Measurements from ENCODE around the gene TM4SF18.

TM4SF18 gene

GRCh38 chr3:149330609-149331331 is 2.7 kb downstream of the TM4SF18 start:
- no peak for DNase-seq (ENCODE audit: low read depth)

DNA sequence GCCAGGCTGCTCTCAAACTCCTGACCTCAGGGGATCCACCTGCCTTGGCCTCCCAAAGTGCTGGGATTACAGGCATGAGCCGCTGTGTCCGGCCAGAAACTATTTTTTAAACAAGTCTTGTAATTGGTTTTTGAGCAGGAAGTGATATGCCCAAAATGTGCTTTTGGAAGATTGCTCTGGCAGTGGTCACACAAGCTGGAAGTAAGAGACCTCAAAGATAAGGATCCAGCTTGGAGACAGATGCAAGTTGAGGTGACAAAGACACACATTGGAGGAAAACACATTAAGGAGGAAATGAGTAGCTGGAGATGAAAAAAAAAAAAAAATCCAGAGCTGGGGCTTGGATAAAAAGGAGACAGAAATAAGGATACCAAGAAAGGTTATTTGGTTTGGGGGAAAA is 6.3 kb downstream of the TM4SF18 start:
- no peak for DNase-seq (ENCODE audit: low read depth)

DNA sequence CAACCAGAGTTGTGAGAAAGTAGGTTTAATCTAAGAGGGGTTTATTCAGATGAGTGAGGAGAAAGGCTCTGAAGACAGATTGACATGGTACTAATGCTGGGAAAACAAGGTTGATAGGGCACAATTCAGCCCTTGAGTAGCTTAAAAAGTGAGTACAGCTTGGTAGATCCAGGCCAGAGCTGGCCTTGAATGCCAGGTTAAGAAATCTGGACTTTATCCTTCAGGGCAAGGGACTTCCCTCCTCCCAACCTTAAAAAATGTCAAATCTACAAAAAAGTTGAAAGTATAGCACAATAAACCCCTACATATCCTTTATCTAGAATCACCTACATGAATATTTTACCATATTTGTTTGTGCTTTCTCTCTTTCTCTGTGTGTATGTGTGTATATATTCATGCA is 7.9 kb downstream of the TM4SF18 start:
- no peak for DNase-seq (ENCODE audit: low read depth)

- DNase-seq (ENCODE audit: low read depth): no peak
Measured at GRCh38 chr3:149324332-149324731, 9.1 kb downstream of the TM4SF18 start.

DNA sequence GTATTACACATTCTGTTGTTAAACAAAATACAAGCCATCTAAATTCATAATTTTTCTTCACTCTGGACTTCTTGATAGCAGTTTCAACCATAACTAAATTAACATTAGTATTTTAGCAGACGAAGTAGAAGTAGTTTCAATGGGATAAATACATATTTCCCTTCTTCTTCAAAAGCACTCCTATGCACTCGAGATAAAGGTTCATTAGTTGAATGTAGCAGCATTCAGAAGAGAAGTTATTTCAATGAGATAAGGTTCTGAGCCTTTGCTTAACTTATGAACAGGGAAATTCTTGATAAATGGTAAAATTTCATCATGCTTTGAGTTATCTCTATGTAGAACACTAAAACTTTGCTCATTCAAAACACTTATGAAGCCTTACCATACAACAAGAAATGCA is 11.8 kb downstream of the TM4SF18 start:
- no peak for DNase-seq (ENCODE audit: low read depth)

DNA sequence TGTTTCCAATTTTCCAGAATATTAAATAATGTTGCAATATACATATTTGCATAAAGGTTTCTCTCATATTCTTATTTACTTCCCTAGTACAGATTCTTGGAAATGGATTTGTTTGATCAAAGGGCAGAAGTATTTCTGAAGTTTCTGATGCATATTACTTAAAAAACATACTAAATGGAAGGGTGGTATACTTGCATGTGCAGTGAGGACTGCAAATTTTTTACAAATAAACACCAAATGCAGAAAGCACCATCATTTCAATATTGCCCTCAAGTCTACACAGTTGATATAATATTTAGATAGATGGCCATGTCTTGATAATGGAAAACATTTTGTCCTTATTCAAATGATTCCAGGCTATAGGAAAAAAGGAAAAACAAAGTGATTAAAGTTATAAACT is 12.3 kb downstream of the TM4SF18 start:
- DNase-seq (ENCODE audit: low read depth): no peak

DNA sequence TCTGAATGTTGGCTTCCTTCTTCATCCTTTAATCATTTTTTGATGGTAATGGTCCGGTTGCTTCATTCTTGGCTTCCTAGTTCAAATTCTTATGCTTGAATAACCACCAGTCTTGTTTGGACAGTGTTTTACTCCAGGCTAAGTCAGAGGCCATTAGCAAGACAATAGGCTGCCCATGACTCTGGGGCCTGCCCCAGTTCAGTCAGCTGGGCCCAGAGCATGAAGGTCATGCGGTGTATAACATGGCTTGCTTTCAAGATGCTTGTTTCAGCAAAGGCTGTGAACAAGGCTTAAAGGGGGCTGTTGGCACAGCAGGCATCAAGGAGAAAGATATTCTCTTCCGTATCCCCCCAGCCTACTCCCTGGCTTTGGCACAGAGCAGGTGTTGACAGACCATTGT is 13.7 kb downstream of the TM4SF18 start:
- DNase-seq (ENCODE audit: low read depth): no peak

DNA sequence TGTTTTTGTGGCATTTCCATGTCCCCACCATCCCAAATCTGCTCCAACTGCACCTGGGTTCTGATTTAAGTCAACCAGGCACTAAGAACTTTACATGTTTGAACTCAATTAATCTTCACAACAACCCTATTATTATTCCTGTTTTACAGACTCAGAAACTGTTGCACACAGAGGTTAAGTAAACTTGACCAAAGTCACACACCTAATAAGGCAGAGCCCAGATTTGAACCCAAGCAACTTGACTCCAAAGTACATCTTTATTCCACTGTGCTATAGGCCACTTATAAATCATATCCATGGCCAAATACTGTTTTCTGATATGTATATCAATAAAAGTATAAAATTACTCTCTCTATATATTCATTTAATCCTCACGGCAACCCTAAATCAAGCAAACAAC is 16.4 kb downstream of the TM4SF18 start:
- no peak for DNase-seq (ENCODE audit: low read depth)

GRCh38 chr3:149316437-149316836 is 17.0 kb downstream of the TM4SF18 start:
- no peak for DNase-seq (ENCODE audit: low read depth)

DNA sequence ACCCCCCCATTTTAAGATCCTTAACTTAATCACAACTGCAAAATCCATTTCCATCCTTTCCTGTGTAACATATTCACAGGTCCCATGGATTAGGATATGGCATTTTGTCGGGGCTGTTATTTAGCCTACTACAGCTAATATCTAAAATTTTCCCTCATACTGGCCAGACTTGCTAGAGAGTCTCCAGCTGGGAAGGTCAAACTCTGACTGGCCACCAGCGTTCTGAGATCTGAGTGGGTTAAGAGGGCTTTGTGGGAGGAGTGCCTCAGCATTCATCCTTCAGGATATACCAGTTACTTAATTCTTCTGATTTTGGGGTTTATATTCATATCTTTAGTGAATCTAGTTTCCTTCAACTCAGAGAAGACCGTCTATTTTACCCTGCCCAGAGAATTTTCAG is 17.7 kb downstream of the TM4SF18 start:
- no peak for DNase-seq (ENCODE audit: low read depth)

- DNase-seq (ENCODE audit: low read depth): no peak
Measured at GRCh38 chr3:149314807-149315578, 18.4 kb downstream of the TM4SF18 start.

DNA sequence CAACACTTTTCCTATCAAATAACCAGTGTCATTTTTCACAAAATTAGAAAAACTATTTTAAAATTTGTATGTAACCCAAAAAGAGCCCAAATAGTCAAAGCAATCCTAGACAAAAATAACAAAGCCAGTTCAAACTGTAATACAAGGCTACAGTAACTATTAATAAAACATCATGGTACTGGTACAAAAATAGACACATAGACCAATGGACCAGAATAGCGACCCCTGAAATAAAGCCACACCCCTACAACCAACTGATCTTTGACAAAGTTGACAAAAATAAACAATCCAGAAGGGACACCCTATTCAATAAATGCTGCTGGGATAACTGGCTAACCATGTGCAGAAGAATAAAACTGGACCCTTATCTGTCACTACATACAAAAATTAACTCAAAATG is 19.9 kb downstream of the TM4SF18 start:
- DNase-seq (ENCODE audit: low read depth): no peak

DNA sequence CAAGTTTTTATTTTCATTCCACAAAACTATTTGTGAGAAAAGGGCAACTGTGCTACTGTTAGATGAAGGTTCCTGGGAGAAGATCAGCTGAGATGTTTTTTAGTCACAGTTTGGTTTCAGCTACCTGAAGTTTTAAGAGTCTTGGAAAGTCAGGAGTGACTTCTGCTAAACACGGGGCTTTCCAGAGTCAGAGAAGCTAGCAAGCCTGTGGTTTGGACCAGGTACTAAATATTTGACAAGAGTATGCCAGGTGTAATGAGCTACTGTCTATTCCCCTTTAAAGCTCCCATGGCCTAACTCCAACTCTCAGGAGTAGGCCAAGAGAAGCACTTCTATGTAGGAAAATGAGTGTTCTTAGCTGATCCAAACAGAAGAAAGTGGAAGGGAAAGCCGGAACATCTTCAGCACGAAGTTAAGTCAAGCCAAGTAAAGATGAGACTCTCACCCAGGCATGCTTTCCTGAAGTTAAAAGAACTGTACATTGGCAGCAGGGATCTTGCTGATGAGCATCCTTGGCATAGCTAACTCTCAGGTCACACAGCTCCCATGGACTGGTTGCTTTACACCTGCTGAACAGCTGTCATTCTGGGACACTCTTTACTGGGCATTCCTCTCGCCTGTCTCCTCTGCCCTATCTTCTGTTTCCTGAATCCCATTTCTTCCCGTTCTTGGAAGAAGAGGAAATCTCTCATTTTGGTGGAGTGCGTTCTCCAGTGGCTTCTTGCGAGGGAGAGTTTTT is 22.5 kb downstream of the TM4SF18 start:
- DNase-seq (ENCODE audit: low read depth): no peak

DNA sequence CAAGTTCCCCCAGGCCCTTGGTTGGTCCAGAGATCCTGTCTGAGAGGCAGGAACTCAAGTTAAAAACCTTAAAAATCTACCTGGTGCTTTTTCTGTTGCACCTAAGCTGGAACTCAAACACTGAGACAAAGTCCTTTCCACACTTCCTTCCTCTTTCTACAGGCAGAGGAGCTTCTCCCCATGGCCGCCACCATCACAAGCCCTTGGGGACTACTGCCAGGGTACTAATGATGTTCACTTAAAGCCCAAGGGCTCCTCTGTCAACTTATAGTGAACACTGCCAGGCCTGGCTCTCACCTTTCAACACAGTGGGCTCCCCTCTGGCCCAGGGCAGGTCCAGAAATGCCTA is 26.0 kb downstream of the TM4SF18 start:
- no peak for DNase-seq (ENCODE audit: low read depth)

GRCh38 chr3:149306751-149307434 is 26.5 kb downstream of the TM4SF18 start:
- DNase-seq (ENCODE audit: low read depth): no peak

DNA sequence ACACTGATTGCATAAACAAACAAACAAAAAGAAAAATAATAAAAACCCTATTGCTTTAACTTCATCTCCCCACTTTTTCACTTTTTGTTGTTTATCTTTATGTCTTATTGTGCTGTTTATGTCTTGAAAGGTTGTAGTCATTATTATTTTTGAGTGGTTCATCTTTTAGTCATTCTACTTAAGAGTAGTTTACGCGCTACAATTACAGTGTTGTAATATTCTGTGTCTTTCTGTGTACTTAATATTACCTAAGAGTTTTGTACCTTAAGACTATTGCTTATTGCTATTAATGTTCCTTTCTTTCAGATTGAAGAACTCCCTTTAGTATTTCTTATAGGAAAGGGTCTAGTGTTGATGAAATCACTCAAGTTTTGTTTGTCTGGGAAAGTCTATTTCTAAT is 28.1 kb downstream of the TM4SF18 start:
- DNase-seq (ENCODE audit: low read depth): no peak

DNA sequence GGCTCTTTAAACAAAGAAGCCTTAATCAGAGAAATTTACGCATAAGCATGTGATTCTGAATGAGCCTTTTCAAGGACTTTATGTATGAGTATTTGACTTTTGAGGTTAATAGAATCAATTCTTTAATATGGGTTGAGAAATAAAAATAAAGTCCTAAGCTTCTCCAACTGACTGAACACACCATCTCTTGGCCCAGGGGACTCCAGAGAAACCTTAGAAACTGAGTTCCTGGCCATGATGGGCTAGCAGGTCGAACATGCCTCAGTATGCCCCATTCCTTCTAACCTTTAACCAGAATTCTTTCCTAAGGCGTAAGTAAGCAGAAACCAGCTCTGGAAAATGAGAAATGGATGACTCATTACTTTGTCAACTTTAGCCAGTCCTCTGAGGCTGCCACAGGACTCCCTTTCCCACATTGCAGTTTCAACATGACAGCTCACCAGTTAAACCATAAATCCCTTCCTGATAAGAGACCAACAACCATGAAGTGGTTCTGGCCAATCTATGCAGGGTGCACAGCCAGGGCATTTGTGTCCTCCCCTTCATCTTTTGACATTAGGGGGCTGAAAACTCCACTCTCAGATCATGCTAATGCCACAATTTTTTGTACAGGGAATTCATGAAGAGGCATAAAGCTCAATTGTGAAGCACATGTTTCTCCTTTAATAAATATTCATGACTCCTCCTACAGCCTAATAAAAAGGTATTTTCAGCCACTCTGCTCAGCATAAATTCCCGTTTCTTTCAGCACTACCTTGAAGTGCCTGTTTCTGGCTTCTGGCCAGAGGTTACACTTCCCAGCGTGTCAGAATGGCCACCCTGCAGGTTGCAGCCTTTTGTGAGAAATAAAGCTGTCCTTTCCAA is 33.3 kb downstream of the TM4SF18 start:
- no peak for DNase-seq (ENCODE audit: low read depth)

GRCh38 chr3:149296972-149297371 is 36.5 kb downstream of the TM4SF18 start:
- no peak for DNase-seq (ENCODE audit: low read depth)

GRCh38 chr3:149292666-149293065 is 40.8 kb downstream of the TM4SF18 start:
- no peak for DNase-seq (ENCODE audit: low read depth)

DNA sequence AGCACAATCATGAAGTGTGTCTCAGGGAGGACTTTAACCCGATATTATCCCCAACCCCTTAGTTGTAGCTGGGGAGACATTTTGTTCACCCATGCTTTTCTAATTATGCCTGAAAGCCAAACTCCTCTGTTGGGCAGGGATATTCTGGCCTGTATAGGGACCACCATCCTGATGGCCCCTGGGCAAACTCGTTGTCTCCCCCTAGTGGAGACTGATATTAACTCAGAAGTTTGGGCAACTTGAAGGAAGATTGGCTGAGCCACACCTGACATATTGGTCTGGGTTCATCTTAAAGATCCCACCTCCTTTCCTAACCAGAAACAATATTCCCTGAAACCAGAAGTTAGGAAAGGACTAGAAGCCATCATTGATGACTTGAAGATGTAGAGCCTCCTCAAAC is 42.3 kb downstream of the TM4SF18 start:
- DNase-seq (ENCODE audit: low read depth): no peak

DNA sequence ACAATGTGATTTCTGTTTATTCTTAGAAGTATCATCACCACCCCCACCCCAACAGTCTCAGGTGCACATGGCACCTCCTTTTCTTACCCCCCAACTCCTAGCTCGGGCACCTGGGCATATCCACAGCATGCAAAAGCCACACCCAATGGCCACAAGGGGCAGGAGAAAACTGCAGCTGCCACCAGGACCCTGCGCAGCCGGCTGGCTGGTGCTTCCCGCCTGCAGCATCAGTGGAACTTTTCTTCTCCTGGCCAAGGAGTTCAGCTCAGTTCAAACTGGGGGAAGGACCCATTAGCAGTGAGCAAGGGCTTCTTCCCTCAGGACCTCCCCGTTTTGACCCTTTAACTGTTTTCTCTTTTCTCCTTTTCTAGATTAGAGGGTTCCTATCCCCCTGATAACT is 44.8 kb downstream of the TM4SF18 start:
- DNase-seq (ENCODE audit: low read depth): no peak

DNA sequence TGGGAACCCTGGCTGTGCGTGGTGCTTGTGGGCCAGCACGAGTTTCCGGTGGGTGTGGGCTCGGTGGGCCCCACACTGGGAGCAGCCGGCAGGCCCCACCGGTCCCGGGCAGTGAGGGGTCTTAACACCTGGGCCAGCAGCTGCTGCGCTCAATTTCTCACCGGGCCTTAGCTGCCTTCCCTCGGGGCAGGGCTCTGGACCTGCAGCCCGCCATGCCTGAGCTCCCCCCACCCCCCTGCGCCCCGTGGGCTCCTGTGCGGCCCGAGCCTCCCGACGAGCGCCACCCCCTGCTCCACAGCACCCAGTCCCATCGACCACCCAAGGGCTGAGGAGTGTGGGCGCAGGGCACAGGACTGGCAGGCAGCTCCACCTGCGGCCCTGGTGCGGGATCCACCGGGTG is 49.4 kb downstream of the TM4SF18 start:
- DNase-seq (ENCODE audit: low read depth): no peak
